ENCODE measurements around the gene SEZ6L2. TPM values are rescaled to one million over a fixed set of nuclear protein-coding genes. Genes with fewer than 3 reads are reported as not detected.

Gene SEZ6L2
- total RNA-seq, 4 donors from 2014 or later = 0.84 to 4.9 (median 1.3) TPM

- TF ChIP-seq POLR2A (IDR thresholded peaks at IDR 0.05) = no peak
- no peak for TF ChIP-seq CTCF (IDR thresholded peaks at IDR 0.05)
- TF ChIP-seq EP300 (IDR thresholded peaks at IDR 0.05) = no peak
- peaks cover 0 to 31% (median 0%) of the 10 kb centered on the region in 4 donors for H3K4me1 ChIP-seq
- DNase-seq (ENCODE audit: low spot score in 2 of 2) = no peak
Measured at GRCh38 chr16:29850998-29851397, 48.4 kb downstream of the SEZ6L2 start.

GRCh38 chr16:29849505-29849904, 49.8 kb downstream of the SEZ6L2 start:
- Histone ChIP-seq H3K9me3 (no peaks in the 10 kb centered on the region), H3K4me3 (no peak overlapping the region), H3K27ac (peak overlapping the region in 3 of 4 donors; percentile 30 to 81 (median 37)), H3K4me1 (peaks cover 0 to 31% (median 0%) of the 10 kb centered on the region in 4 donors), H3K27me3 (no peaks in the 10 kb centered on the region), H3K36me3 (peaks cover 0 to 39% (median 24%) of the 10 kb centered on the region in 3 donors)
- no peak for TF ChIP-seq EP300 (IDR thresholded peaks at IDR 0.05)
- no peak for TF ChIP-seq CTCF (IDR thresholded peaks at IDR 0.05)
- TF ChIP-seq POLR2A (IDR thresholded peaks at IDR 0.05) = no peak
- no peak for DNase-seq (ENCODE audit: low spot score in 2 of 2)
- whole genome bisulfite sequencing, 2 donors = 41 to 48% methylated on average over 5 of the region's 5 CpGs

More at GRCh38 chr16:29850998-29851397, 48.4 kb downstream of the SEZ6L2 start:
- Histone ChIP-seq H3K27me3 (no peaks in the 10 kb centered on the region), H3K4me3 (no peak overlapping the region), H3K36me3 (peaks cover 0 to 24% (median 18%) of the 10 kb centered on the region in 3 donors), H3K27ac (peak overlapping the region in 1 of 4 donors; percentile 81), H3K9me3 (no peaks in the 10 kb centered on the region)
- 88 to 95% methylated on average over 3 of the region's 3 CpGs for WGBS, 2 donors

GRCh38 chr16:29848420-29849297, 50.7 kb downstream of the SEZ6L2 start:
- WGBS, 2 donors = 38 to 53% methylated on average over 13 to 15 of the region's 15 CpGs

GRCh38 chr16:29845656-29846055, 53.7 kb downstream of the SEZ6L2 start:
- H3K27me3 ChIP-seq = no peaks in the 10 kb centered on the region
- H3K9me3 ChIP-seq = no peaks in the 10 kb centered on the region
- DNase-seq (ENCODE audit: low spot score in 2 of 2) = no peak
- WGBS, 2 donors = 90 to 92% methylated on average over 18 of the region's 18 CpGs
- H3K27ac ChIP-seq = no peak overlapping the region
- TF ChIP-seq EP300 (IDR thresholded peaks at IDR 0.05) (no peak), POLR2A (IDR thresholded peaks at IDR 0.05) (no peak), CTCF (IDR thresholded peaks at IDR 0.05) (no peak)
- H3K36me3 ChIP-seq = peaks cover 2 to 77% (median 41%) of the 10 kb centered on the region in 3 donors
- peaks cover 0 to 11% (median 0%) of the 10 kb centered on the region in 4 donors for H3K4me1 ChIP-seq
- H3K4me3 ChIP-seq = no peak overlapping the region

More at GRCh38 chr16:29848420-29849297, 50.7 kb downstream of the SEZ6L2 start:
- Histone ChIP-seq H3K9me3 (no peaks in the 10 kb centered on the region), H3K27me3 (no peaks in the 10 kb centered on the region), H3K4me1 (peaks cover 0 to 29% (median 0%) of the 10 kb centered on the region in 4 donors), H3K4me3 (no peak overlapping the region), H3K36me3 (peaks cover 0 to 47% (median 26%) of the 10 kb centered on the region in 3 donors), H3K27ac (peak overlapping the region in 3 of 4 donors; percentile 30 to 81 (median 37))
- DNase-seq (ENCODE audit: low spot score in 2 of 2) = peak; percentile 41 to 42
- TF ChIP-seq POLR2A (IDR thresholded peaks at IDR 0.05) (no peak), EP300 (IDR thresholded peaks at IDR 0.05) (peak in 1 of 2 donors; percentile 26), CTCF (IDR thresholded peaks at IDR 0.05) (peak; percentile 83 to 92 (median 86))

Data from tibial nerve (tissue), 4 donors.